ENCODE results near the gene LHX6.

The LHX6 gene

DNA sequence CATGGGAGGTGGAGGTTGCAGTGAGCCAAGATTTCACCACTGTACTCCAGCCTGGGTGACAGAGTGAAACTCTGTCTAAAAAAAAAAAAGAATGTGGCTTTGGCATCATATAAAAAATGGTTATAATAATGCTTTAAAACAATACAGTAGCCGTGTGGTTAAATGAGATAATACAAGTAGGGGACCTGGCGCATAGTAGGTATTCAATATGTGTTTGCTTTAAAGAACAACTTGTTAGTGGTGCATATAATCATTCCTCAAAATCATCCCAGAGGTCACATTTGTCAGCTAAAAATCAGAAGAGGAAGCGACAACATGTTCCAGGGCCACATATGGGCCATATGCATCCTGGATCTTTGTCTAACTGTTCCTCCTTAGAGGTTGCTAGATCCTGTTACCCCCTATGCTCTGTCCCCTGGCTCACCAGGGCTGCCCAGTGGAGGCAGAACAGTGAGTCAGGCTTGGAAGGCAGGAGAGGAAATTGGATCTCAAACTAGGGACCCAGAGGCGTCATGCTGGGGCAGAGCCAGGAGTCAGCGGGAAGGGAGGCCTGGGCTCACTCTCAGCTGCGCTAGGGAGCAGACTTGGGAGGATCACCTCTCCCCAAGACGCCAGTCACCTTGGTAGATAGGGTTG lies 27.7 kb downstream of the LHX6 start:
- no peak for DNase-seq (ENCODE audit: extremely low read depth, insufficient read length)
- TF ChIP-seq, protein P1, sequence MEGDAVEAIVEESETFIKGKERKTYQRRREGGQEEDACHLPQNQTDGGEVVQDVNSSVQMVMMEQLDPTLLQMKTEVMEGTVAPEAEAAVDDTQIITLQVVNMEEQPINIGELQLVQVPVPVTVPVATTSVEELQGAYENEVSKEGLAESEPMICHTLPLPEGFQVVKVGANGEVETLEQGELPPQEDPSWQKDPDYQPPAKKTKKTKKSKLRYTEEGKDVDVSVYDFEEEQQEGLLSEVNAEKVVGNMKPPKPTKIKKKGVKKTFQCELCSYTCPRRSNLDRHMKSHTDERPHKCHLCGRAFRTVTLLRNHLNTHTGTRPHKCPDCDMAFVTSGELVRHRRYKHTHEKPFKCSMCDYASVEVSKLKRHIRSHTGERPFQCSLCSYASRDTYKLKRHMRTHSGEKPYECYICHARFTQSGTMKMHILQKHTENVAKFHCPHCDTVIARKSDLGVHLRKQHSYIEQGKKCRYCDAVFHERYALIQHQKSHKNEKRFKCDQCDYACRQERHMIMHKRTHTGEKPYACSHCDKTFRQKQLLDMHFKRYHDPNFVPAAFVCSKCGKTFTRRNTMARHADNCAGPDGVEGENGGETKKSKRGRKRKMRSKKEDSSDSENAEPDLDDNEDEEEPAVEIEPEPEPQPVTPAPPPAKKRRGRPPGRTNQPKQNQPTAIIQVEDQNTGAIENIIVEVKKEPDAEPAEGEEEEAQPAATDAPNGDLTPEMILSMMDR (IDR thresholded peaks at IDR 0.05; ENCODE audit: insufficient read depth, low read length, poor library complexity, severe bottlenecking): no peak
- H3K27me3 ChIP-seq (replicated peaks; ENCODE audit: control insufficient read depth, insufficient read depth, low read length): no peaks in the 10 kb centered on the region; the same call in none of the 2 replicates

DNA sequence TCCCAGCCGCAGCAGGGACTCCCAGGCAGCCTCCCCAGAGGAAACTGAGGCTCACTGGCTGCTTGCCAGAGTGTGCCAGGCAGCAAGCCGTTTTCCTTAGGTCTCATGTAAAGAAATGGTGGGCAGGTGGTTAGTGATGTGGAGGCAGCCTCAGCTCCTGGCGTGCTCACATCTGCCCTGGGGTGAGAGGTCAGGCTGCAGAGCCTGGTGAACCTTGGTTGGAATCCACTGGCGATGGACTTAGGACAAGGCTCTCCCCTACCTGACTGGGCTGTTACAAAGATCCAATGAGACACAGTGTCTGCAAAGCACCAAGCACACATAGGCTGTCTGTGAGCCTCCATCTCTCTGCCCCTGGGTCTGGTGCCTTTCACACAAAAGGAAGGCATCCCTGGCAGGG lies 30.9 kb downstream of the LHX6 start:
- no peaks in the 10 kb centered on the region for H3K36me3 ChIP-seq (ENCODE audit: control insufficient read depth, insufficient read depth, low read length)
- H3K27me3 ChIP-seq (replicated peaks; ENCODE audit: control insufficient read depth, insufficient read depth, low read length): no peaks in the 10 kb centered on the region; the same call in 1 of the 2 replicates
- no peak for DNase-seq (ENCODE audit: extremely low read depth, insufficient read length)
- H3K4me3 ChIP-seq (replicated peaks; ENCODE audit: low read depth, low read length): no peak overlapping the region
- TF ChIP-seq, protein P1 (IDR thresholded peaks at IDR 0.05; ENCODE audit: insufficient read depth, low read length, poor library complexity, severe bottlenecking): no peak

More for the DNA sequence above, 27.7 kb downstream of the LHX6 start:
- H3K36me3 ChIP-seq (ENCODE audit: control insufficient read depth, insufficient read depth, low read length): no peaks in the 10 kb centered on the region
- H3K4me3 ChIP-seq (replicated peaks; ENCODE audit: low read depth, low read length): no peak overlapping the region

DNA sequence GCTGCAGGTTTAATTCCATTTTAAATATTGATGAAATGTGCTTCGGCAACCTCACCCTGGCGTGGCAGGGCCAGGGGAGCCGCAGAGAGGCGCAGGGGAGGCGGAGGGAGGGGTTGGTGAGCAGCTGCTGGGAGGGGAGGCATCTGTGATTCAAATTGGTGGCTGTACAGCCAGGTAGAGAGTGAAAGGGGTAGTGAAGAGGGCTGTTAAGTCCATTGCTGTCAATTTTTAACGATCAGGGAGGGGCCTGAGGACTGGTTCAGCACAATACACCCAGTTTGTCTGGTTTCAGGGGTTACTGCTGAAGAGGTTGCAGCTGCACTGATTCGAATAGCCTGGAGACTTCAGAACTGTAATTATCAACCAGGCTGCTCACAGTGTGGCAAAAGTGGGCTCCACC lies 31.3 kb downstream of the LHX6 start:
- DNase-seq (ENCODE audit: extremely low read depth, insufficient read length): no peak
- Histone ChIP-seq H3K4me3 (replicated peaks; ENCODE audit: low read depth, low read length) (no peak overlapping the region), H3K27me3 (replicated peaks; ENCODE audit: control insufficient read depth, insufficient read depth, low read length) (no peaks in the 10 kb centered on the region; the same call in 1 of the 2 replicates), H3K36me3 (ENCODE audit: control insufficient read depth, insufficient read depth, low read length) (no peaks in the 10 kb centered on the region)
- TF ChIP-seq, protein P1 (IDR thresholded peaks at IDR 0.05; ENCODE audit: insufficient read depth, low read length, poor library complexity, severe bottlenecking): no peak

DNA sequence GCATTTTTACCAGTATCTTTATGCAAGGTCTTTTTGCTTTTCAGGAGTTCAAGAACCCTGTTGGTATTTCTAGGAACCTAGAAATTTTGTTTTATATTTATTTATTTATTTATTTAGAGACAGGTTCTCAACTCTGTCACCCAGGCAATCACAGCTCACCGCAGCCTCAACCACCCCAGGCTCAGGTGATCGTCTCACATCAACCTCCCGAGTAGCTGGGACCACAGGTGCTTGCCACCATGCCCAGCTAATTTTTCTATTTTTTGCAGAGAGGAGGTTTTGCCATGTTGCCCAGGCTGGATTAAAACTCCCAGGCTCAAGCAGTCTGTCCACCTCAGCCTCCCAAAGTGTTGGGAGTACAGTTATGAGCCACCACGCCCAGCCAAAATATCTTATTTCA lies 32.9 kb downstream of the LHX6 start:
- Histone ChIP-seq H3K36me3 (ENCODE audit: control insufficient read depth, insufficient read depth, low read length) (no peaks in the 10 kb centered on the region), H3K27me3 (replicated peaks; ENCODE audit: control insufficient read depth, insufficient read depth, low read length) (no peaks in the 10 kb centered on the region; the same call in 1 of the 2 replicates), H3K4me3 (replicated peaks; ENCODE audit: low read depth, low read length) (no peak overlapping the region)
- TF ChIP-seq, protein P1 (IDR thresholded peaks at IDR 0.05; ENCODE audit: insufficient read depth, low read length, poor library complexity, severe bottlenecking): no peak
- DNase-seq (ENCODE audit: extremely low read depth, insufficient read length): no peak

DNA sequence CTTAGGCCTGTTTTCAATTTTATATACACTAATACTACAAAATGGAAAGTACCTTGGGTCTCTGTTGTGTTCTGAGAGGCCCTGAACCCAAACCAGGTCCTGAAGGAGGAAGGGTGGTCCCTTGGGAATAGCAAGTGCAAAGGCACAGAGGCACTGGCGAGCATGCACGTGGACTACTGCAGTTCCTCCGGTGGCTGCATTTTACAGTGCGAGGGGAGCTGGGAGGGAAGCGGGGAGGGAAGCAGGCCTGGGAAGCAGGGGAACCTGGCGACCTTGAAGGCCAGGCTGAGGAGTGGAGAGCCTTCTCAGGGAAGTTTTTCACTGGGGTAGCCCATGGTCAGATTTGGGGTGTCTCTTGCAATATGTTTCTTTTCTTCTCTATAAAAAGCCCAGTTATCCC lies 35.1 kb downstream of the LHX6 start:
- no peak for DNase-seq (ENCODE audit: extremely low read depth, insufficient read length)
- TF ChIP-seq, protein P1 (IDR thresholded peaks at IDR 0.05; ENCODE audit: insufficient read depth, low read length, poor library complexity, severe bottlenecking): no peak

More for the DNA sequence above, 35.1 kb downstream of the LHX6 start:
- Histone ChIP-seq H3K36me3 (ENCODE audit: control insufficient read depth, insufficient read depth, low read length) (no peaks in the 10 kb centered on the region), H3K4me3 (replicated peaks; ENCODE audit: low read depth, low read length) (no peak overlapping the region), H3K27me3 (replicated peaks; ENCODE audit: control insufficient read depth, insufficient read depth, low read length) (no peaks in the 10 kb centered on the region; the same call in 1 of the 2 replicates)

Data from GM06990 (cell line).